Stimulated activated CD8-positive, alpha-beta memory T cell treated with anti-CD3 and anti-CD28 coated beads, Interleukin-4, amount 100 ng/mL, for 48 hours (primary cell): ENCODE data around the gene GPATCH4.
"Not testable (repeated sequence)": the region's sequence is repeated elsewhere in the genome, so short reads cannot be mapped to it uniquely, and the experiment has no call there.

Experiments
- DNase-seq: peaks from one replicate; pipeline ENCODE4 v3.0.0-alpha.2; 2020

The GPATCH4 gene

DNA sequence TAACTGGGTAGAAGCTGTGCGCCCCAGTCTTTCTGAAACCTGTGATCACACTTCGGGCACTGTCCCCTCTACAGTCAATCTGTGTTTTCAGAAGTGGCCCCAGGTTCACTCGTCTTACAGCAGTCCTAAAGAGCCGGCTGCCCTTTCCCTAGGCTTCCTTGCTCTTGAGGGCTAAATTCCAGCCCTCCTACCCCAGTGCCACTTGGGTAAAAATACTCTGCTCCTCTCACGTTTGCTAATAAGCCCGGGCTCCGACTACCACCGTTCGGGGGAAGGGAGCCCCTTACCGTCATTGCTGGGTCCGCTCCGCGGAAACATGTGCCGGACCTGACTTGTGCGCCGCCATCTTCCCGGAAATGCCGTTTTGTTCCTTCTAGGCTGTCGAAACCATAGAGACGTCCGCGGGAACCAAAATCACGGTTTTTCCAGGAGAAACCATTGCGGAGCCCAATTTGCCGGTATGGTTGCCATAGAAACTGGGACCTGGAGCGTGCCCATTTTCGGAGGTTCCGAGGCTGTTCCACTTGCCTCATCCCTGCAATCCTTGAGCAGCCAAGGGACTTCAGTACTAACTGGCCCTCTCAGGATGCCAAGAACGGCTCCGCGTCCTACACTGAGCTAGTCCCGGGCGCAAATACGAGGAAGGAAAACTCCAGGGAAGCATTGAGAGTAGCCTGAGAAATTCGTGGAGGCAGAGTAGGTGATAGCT is at the start of gene GPATCH4:
Gene GPATCH4 (minus strand): TSS at position 358 of the 709 bp plus-strand sequence.
- peak; percentile 84 for DNase-seq

DNA sequence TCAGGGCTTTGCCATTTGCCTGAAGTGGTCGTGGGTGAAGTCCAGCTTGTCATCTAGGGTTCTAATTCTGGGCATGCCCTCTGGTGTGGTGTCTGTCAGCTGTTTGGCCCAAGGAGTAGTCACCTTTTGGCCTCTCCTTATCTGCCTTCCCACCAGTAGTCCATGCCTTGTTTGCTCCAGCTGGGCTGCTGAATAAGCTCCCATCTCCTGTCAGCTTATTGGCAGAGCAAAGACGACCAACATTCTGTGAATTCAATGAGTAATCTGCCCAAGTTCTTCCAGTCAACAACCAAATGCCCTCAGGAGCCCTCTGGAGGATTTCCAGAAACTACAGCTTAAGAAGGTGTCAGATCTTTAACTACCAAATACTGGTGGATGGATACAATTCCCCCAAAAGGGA is 47.7 kb upstream of the GPATCH4 start:
- DNase-seq: no peak

DNA sequence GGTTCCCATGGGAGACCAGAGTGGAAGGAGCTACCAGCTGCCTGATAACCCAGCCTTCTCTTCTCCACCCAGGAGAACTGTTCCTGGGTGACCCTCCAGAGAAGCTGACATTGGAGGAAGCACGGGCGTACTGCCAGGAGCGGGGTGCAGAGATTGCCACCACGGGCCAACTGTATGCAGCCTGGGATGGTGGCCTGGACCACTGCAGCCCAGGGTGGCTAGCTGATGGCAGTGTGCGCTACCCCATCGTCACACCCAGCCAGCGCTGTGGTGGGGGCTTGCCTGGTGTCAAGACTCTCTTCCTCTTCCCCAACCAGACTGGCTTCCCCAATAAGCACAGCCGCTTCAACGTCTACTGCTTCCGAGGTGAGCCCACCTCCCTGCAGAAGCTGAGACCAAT is 47.2 kb upstream of the GPATCH4 start:
- no peak for DNase-seq

DNA sequence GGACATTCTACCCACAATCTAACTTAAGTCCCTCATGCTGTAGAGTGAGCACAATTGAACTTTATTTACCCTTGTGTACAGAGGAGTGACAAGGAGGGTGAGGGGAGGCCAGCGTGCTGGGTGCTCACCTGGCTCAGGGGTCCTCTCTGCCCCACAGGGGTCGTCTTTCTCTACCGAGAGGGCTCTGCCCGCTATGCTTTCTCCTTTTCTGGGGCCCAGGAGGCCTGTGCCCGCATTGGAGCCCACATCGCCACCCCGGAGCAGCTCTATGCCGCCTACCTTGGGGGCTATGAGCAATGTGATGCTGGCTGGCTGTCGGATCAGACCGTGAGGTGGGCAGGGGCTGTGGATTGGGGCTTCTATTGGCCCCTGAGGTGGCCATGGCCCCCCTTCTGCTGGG is 46.1 kb upstream of the GPATCH4 start:
- no peak for DNase-seq

DNA sequence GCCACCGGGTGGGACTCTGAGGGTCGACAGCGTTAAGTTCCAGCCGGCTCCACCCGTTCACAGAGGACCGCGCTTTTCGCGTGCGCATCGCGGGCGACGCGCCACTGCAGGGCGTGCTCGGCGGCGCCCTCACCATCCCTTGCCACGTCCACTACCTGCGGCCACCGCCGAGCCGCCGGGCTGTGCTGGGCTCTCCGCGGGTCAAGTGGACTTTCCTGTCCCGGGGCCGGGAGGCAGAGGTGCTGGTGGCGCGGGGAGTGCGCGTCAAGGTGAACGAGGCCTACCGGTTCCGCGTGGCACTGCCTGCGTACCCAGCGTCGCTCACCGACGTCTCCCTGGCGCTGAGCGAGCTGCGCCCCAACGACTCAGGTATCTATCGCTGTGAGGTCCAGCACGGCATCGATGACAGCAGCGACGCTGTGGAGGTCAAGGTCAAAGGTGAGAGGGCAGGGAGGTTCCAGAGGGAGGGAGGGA is 45.5 kb upstream of the GPATCH4 start:
- DNase-seq: no peak

DNA sequence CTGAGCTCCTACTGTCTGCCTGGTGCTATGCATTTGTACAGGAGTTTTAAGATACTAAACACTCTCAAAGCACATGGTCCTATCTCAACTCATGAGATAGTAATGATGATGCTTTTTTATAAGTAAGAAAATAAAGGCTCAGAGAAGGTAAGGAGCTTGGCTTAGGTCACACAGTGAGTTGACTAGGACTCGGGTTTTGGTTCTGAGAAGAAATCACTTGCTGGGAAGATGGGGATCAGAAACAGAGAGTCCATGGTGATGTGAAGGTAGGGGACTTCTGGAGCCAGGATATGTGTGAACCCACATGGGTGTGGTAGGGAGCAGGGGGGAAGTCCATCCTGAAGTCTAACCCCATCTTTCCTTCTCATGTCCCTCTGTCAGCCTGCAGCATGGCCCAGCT is 44.4 kb upstream of the GPATCH4 start:
- no peak for DNase-seq

DNA sequence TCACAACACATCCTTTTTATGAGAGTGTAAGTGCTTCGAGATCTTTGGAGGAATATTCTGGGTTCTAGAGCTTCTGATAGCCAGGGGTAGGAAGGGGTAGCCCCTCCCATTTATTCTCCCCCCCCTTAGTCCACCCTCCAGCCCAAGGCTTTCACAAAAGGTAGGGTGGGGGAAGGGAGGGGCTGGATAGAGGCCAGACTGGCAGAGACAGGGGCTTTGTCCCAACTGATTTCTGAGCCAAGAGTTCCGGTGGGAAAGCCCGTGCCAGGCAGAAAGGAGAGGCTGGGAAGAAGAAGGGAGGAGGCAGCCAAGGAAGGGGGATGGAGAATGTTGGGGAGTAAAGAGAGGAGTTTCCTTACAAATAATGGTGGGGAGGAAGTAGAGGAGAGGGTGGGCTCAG is 43.8 kb upstream of the GPATCH4 start:
- DNase-seq: no peak

DNA sequence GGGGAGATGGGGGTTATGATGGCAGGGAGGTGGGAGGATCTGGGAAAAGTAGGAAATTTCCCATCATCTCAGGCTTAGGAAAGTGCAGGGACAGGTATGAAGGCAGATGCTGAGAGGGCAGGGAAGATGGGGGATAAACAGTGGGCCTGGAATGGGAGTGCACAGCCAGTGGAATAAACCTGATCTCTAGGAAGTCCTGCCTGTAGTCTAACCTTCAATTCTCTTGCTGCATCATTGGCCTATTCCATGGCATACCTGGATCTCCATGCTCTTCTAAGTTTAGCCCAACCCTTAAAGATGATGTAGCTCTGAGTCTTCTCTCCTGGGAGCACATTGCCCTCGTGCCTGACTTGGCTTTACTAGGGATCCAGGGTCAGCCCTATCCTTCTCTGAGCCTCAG is 43.4 kb upstream of the GPATCH4 start:
- DNase-seq: no peak

DNA sequence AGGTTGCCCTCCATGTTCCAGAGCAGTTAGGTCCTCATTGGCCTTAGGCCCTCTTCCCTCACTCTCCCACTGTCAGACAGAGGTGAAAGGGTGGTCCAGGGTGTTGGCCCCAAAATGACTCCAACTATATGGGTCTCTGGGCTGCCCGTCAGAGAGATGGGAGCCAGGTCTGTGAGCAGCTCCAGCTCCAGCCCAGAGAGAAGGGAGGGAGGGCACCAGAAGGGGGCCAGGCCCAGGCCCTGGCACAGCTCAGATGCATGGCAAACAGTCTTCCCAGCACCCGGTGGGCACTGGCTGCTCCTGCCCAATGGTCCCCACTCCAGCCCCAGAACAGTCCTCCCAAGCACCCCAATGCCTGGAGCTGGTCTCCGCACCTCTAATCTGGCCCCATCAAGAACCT is 42.9 kb upstream of the GPATCH4 start:
- no peak for DNase-seq

DNA sequence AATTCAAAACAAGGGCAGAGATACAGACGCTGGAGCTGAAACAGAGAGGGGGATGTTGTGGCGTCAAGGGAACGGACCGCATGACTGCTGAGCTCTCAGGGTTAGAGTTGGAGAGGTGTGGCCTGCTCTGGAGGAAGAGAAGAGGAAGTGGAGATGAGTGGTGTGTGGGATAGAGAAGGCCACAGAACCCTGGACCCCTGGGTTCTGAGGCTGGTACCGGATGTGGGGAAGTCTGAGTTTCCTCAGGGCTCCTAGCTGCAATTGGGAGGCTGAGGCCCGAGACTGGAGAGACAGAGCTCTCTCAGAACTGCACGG is 42.5 kb upstream of the GPATCH4 start:
- peak; percentile 39 for DNase-seq

DNA sequence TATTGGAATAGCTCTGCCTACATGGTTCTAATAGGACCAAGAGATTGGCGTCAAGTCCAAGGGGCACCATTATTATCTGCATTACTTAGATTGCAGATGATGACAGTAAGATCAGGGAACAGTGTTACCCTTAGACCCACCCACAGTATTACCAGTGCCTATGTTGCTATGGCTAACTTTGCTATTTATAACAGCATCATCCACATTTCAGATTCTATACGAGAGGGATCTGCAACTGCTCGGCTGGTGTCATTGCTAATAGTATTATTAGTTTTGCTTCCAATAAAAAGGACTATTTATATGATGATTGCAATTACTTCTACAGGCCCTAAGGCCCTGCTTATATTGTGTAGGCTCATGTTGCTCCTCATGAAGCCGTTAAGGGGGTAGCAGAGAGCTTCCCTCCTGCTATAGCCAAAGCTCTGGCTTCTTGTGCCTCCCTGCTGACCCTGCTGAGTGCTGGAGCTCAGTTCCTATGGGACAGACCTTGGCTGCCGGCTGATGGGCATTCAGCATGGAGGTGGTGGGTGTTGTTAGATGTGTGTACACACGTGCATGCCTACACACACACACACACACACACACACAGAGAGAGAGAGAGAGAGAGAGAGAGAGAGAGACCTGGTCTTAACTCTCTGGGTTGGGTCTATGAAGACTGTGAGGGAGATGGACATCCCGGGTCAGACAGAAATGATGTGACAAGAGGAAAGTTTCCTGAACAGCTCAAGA is 41.9 kb upstream of the GPATCH4 start:
- no peak for DNase-seq

DNA sequence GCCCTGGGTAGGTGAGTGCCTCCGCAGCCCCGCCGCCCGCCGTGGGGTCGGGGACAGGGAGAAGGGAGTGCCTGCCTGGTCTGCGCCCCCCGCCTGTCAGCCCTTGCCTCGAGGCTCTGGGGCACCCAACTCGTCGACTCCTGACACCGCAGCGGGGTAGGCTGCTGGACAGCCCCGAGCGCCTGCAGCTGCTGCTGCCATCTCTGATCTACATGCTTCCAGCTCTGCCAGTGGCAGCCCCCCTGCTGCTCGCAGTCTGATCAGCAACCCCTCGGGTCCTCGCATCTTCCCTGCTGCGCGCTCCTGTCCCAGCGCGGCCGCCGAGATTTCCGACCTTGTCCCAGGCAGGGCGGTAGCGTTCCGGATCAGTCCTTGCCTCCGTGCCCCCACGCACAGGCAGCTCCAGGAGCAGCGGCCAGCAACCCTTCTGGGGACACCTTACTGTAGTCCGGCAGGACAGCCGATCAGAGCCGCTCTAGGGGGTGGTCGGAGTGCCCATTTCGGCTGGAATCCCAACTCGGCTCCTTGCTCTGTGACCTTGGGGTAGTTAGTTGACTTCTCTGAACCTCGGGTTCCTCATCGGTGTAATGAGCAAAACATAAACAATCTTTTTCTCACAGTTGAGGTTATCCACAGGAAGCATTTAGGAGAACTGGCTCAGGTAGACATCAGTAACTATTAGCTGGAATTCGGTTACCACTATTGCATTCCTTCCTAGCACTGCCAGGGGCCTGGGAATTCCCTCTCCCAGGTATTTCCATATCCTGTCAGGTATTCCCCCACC is 41.2 kb upstream of the GPATCH4 start:
- no peak for DNase-seq

DNA sequence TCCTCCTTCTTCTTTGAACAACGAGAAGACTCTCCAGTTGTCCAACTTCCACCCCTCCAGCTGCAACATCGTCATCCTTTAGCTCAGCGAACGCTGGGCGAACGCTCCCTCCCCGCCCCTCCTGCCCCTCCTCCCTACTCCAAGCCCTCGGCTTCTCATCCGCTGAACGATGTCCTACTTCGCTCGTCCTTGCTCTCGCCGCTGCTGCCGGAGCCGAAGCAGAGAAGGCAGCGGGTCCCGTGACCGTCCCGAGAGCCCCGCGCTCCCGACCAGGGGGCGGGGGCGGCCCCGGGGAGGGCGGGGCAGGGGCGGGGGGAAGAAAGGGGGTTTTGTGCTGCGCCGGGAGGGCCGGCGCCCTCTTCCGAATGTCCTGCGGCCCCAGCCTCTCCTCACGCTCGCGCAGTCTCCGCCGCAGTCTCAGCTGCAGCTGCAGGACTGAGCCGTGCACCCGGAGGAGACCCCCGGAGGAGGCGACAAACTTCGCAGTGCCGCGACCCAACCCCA is 40.5 kb upstream of the GPATCH4 start, which contains the start of gene BCAN:
Gene BCAN (plus strand): TSS at position 357 of the 504 bp plus-strand sequence. CDS start 3,938 bp downstream, outside the sequence.
- DNase-seq: peak; percentile 38

DNA sequence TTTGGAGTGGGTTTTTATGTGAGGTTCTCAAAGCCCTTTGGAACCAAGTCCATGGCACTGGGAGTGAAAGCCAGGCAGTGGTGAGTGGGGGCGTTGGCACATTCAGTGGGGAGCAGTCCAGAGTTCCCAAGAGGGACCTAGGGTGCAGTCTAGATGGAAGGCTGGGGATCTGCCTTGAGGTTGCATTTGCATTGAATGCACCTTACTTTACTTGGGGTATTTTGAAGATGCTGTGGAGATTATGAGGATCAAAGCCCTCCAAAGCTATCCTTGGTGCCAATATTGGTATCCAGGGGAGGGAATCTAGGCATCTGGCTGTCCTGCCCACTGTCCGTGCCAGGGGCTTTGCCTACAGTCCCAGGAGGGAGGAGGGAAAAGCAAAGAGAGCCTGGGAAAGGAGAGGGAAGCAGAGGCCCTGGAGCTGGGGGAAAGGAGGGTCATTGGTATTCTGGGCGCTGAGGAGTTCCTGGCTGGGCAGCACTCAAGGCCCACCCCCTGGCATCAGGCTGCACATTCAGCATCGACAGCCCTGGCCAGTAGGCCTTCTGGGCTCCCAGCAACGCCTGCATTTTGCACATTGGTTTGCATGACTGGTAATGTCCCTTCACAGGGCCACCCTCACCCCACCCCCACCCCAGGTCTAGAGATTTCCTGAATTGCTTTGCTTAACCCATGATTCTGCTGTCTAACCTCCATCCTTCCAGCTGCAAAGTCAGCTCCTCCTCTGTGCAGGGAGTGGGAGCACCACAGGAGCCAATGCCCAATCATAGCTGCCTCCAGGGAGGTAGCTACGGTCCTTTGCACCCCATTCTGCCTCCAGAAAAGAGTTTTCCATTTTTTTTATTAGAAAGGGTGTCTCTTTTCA is 39.8 kb upstream of the GPATCH4 start:
- DNase-seq: no peak

DNA sequence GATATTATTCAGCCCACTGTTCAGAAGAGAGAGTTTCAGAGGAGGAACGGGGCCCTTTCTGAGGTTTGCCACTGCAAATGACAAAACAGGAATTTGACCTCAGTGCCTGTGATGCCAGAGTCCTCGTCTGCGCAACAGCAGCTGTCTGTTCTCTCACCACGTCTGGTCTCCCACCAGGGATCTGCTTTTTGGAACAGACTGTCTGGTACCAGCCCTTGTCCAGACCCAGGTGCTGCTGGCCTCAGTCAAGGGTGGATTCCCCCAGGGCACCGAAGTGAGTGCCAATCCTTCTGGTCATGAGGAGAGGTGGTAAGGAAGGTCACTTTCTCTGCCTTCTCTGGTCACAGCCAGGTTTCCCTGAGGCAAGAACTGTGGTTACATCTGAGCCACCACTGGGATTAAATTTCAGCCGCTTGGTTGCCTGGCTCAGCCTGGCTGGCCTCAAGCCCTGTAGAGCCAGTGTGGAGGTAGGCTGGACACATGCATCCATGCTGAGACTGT is 38.4 kb upstream of the GPATCH4 start:
- no peak for DNase-seq

DNA sequence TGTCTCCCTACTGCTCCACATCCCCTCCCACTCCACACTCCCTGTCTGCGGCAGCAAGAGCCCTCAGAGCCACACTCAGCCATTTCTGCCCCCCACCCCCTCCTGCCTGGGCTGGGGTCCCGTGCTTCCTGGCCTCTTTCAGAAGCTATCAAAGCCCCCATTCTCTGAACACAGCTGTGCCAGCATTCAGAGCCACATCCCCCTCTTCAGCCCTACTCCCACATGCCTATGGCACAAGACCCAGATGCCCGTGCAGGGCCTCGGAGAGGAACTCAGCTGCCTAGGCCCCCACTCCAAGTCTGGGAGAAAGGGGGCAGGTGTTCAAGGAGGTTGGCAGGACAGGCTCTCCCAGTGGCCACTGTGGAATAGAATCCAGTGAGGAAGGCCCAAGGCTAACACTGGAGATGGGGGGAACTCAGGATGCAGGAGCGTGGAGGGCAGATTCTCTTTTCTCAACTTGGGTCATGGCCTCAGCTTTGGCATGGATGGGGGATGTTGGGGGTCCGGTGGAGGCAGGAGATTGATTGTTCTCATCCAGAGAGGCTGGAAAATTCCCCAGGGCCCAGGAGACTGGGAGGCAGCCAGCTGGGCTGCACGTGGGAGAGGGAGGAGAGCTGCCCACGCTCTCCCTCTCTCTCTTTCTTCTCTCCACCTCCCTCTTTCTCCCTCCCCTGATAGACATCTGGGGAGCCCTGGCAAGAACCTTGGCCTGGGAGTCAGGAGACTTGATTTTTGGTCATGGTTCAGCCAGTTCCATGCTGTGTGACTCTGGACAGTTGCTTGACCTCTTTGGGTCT is 37.1 kb upstream of the GPATCH4 start:
- DNase-seq: no peak

DNA sequence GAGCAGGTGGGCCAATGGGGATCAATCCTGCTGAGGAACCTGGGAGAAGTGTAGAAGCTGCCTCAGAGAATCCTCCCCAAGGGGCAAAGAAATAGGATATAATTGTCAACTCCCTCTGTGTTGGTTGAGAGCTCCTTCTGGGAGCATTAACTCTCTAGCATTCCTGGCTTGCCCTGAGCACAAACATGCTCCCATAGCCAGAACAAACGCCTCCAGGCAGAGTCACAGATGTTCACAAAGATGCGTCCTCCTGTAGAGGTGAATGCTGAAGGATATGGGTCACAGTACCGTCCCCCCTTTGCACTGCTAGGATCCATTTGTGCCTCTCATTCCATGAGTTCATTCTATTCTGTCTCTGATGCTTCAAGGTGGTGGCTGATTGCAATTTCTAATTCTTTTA is 31.1 kb upstream of the GPATCH4 start:
- no peak for DNase-seq

DNA sequence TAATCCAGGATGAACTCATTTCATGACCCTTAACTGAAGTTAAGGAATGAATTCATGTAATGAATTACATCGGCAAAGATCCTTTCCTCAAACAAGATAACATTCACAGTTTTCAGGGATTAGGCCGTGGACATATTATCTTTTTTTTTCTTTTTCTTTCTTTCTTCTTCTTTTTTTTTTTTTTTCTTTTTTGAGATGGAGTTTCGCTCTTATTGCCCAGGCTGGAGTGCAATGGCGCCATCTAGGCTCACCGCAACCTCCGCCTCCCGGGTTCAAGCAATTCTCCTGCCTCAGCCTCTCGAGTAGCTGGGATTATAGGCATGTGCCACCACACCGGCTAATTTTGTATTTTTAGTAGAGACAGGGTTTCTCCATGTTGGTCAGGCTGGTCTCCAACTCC is 29.9 kb upstream of the GPATCH4 start:
- not testable (repeated sequence) for DNase-seq

DNA sequence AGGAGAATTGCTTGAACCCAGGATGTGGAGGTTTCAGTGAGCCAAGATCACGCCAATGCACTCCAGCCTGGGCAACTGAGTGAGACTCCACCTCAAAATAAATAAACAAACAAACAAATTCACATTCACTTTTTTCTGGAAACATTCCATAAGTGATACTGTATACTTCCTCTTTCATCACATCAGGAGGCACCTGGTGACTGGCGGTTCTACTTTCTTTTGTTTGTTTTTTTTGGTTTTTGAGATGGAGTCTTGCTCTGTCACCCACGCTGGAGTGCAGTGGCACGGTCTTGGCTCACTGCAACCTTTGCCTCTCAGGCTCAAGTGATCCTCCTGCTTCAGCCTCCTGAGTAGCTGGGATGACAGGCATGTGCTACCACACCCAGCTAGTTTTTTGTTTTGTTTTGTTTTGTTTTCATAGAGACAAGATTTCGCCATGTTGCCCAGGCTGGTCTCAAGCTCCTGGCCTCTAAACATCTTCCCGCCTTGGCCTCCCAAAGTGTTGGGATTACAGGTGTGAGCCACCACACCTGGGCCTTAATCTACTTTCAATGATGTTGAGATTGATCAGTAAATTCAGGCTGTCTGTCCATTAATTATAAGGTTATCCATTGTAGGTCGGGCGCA is 28.7 kb upstream of the GPATCH4 start:
- no peak for DNase-seq

DNA sequence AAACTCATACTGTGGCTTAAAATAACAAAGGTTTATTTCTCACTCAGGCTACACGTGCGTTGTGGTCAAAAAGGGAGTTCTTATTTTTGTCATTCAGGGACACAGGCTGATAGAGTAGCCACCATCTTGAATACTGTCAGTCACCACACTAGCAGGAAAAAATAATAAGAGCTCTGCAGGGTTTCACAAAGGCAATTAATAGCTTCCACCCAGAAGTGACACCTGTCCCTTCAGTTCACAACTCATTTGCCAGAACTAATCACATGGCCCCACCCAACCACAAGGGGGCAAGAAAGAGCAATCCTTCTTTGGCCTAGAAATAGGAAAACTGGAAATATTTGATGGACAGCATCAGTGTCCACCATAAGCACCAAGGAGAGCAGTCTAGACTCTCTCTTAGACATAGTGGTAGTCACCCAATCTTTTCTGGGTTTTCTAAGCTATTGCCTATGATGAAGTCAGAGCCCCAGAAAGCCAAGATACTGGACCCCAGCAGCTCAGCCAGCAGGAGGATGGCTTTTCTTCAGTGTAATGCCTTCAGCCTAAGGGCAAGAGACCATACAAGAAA is 26.1 kb upstream of the GPATCH4 start:
- DNase-seq: peak; percentile 57

DNA sequence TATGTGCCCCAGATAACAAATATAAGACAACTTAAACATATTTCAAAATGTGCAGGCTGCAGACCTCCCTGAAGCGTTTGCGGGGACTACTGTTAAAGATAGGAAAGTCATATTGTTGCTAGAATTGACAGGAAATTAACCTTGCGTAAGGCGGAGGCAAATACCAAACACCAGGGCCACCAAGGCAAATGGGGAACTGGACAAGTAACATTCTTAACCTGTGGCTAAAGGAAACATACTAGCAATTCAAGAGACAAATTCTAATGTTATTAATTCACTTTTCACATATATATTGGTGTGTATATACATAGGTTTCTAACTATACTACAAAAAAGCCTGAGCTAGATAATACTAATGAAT is 24.8 kb upstream of the GPATCH4 start:
- DNase-seq: no peak
